Heart left ventricle (tissue), 16 donors: ENCODE results near the gene TENM3. TPM values are rescaled to one million over a fixed set of nuclear protein-coding genes. Genes with fewer than 3 reads are reported as not detected.

ENCODE experiments used
- ATAC-seq, 4 donors: fragments of 200-7000 bp; cut with Tn5 transposase; one replicate each; pipeline ENCODE4 v1.9.1; 2020 to 2022; ENCODE audit warnings: moderate library complexity in 4 of 4, mild to moderate bottlenecking in 3 of 4, moderate number of reproducible peaks in 1 of 4
- DNase-seq, 5 donors: peaks; one replicate each; pipeline ENCODE4 v3.0.0-alpha.2; 2020
- H3K27ac ChIP-seq, 12 donors: fragments of 200-600 bp; sonication (generic) in 4 of 12; one replicate each; pipeline versions ENCODE4 v1.5.0 to v1.8.0; 2016 to 2022; ENCODE audit warnings: mild to moderate bottlenecking in 2 of 12
- H3K27me3 ChIP-seq, 9 donors: fragments of 200-600 bp; sonication (generic) in 2 of 9; one replicate each; pipeline versions ENCODE4 v1.5.1 to v1.8.0; 2016 to 2022; ENCODE audit warnings: mild to moderate bottlenecking in 3 of 9
- H3K36me3 ChIP-seq, 9 donors: fragments of 200-600 bp; sonication (generic) in 2 of 9; one replicate each; pipeline versions ENCODE4 v1.5.0 to v1.8.0; 2018 to 2022; ENCODE audit warnings: mild to moderate bottlenecking in 2 of 9
- H3K4me1 ChIP-seq, 12 donors: fragments of 200-600 bp; sonication (generic) in 4 of 12; one replicate each; pipeline versions ENCODE4 v1.5.0 to v1.8.0; 2016 to 2022; ENCODE audit warnings: mild to moderate bottlenecking in 3 of 12
- H3K4me3 ChIP-seq, 12 donors: fragments of 200-600 bp; sonication (generic) in 4 of 12; one replicate each; pipeline versions ENCODE4 v1.5.0 to v1.8.0; 2017 to 2022; ENCODE audit warnings: mild to moderate bottlenecking in 9 of 12, moderate library complexity in 4 of 12
- H3K9me3 ChIP-seq, 12 donors: fragments of 200-600 bp; sonication (generic) in 4 of 12; one replicate each; pipeline versions ENCODE4 v1.5.0 to v1.8.0; 2016 to 2022; ENCODE audit warnings: mild to moderate bottlenecking in 1 of 12
- POLR2A ChIP-seq, 2 donors: fragments of 450-650 bp; IDR thresholded peaks; one replicate each; pipeline ENCODE4 v1.6.1; 2017; ENCODE audit warnings: antibody characterized with exemption in 2 of 2, mild to moderate bottlenecking in 2 of 2, moderate library complexity in 2 of 2
- WGBS, 4 donors: extraction: QIAGEN DNeasy Blood & Tissue Kit in 2 of 4; methylation state at CpG; one replicate each; pipeline versions ENCODE4 v1.1.5 to v1.1.7; 2013 to 2018; 5-methylcytosine and 5-hydroxymethylcytosine counted together
- intact Hi-C, 10 donors: fragments of 100-400 bp; cut with DNase I; formaldehyde crosslinking; loops; one replicate each; pipeline versions ENCODE4 v1.11.1 to v1.14.2; 2022
- polyA plus RNA-seq, 2 donors: library from polyadenylated mRNA; stranded (reverse); fragments of 200-250 nt; gene quantifications; one replicate each; pipeline ENCODE4 v1.2.3, GENCODE V29; 2013
- total RNA-seq, 9 donors: library from RNA; depleted of rRNA in 2 of 9; stranded (reverse); fragments of >200 nt in 2 of 9; fragmentation: NEBNext Ultra II Directional in 3 of 9; extraction: Animal tissue kit (Norgen Biotek cat#: 25700) in 3 of 9; gene quantifications; one replicate each; pipeline versions ENCODE4 v1.1.0 to v1.2.4, GENCODE V29; 2016 to 2023
- TF ChIP-seq, protein P1 (sequence below), 12 donors: fragments of 200-600 bp; sonication (generic) in 4 of 12; IDR thresholded peaks; one replicate each; pipeline versions ENCODE4 v1.5.0 to v1.8.0; 2018 to 2022; ENCODE audit warnings: antibody characterized with exemption in 12 of 12, mild to moderate bottlenecking in 5 of 12
- donor health status: ischemic (EF 13 %, LVEDD 7.1; RV severe dilation, severe dysfunction).
- donor health status: healthy with polysubstance abuse.
- donor health status: DM: no; HTN: yes; CAD: no.
- donor health status: DM: no; HTN: no; CAD: no.
- donor health status: ischemic (EF 25% LVEDD 6.9; RV normal size, moderate dysfunction).
- donor health status: ischemic (EF 25% LVEDD 5.7; RV mildly dilated, moderate dysfunction).
- donor health status: healthy.
- donor health status: DM: yes; HTN: yes; CAD: no.
- donor health status: ischemic (EF 35%, LVEDD 5.7; RV mildly dilated, moderate dysfunction).
- donor health status: nonischemic (EF 11% LVEDD 7.7; RV severe dilation, severe dysfunction).
- donor health status: DM: yes; HTN: yes; CAD: no.
- donor health status: PGD.
- donor health status: ischemic (EF 29% LVEDD 5.4; RV normal size, mild dysfunction).
- donor health status: nonischemic (EF 23%, LVEDD 6.1; RV moderate dilation, normal function).

The TENM3 gene
- total and polyA plus RNA-seq, 11 donors, result 0.19 to 10.3 (median 2.5) TPM

DNA sequence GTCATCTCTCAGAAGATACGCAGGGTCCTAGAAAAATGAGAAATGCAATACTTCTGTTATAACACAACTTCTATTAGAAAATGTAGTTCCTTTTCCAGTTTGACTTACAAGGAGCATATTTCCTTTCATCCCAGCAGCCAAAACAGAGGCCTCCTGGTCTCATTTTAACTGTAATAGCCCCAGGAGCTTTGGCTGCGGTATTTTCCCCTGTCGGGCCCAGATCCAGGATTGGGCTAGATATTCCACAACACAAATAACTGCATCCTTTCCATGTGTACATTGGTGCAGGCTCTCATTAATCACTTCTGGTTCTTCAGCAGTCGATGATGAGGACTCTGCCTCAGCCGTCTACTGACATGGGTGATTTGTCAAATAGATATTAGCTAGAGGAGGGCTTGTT lies 166.1 kb downstream of the TENM3 start:
- Histone ChIP-seq H3K27me3 (no peaks in the 10 kb centered on the region), H3K36me3 (no peaks in the 10 kb centered on the region), H3K4me1 (no peaks in the 10 kb centered on the region), H3K27ac (no peak overlapping the region), H3K9me3 (peaks cover 0 to 19% (median 4%) of the 10 kb centered on the region in 12 donors), H3K4me3 (no peak overlapping the region)
- ATAC-seq (no peak), DNase-seq (no peak)
- TF ChIP-seq POLR2A (IDR thresholded peaks at IDR 0.05), result no peak
- TF ChIP-seq, protein P1, sequence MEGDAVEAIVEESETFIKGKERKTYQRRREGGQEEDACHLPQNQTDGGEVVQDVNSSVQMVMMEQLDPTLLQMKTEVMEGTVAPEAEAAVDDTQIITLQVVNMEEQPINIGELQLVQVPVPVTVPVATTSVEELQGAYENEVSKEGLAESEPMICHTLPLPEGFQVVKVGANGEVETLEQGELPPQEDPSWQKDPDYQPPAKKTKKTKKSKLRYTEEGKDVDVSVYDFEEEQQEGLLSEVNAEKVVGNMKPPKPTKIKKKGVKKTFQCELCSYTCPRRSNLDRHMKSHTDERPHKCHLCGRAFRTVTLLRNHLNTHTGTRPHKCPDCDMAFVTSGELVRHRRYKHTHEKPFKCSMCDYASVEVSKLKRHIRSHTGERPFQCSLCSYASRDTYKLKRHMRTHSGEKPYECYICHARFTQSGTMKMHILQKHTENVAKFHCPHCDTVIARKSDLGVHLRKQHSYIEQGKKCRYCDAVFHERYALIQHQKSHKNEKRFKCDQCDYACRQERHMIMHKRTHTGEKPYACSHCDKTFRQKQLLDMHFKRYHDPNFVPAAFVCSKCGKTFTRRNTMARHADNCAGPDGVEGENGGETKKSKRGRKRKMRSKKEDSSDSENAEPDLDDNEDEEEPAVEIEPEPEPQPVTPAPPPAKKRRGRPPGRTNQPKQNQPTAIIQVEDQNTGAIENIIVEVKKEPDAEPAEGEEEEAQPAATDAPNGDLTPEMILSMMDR (IDR thresholded peaks at IDR 0.05), result no peak
- intact Hi-C loops, result no loop called here
- 72 to 83% (median 75%) methylated on average over 5 of the region's 5 CpGs for WGBS, 4 donors

DNA sequence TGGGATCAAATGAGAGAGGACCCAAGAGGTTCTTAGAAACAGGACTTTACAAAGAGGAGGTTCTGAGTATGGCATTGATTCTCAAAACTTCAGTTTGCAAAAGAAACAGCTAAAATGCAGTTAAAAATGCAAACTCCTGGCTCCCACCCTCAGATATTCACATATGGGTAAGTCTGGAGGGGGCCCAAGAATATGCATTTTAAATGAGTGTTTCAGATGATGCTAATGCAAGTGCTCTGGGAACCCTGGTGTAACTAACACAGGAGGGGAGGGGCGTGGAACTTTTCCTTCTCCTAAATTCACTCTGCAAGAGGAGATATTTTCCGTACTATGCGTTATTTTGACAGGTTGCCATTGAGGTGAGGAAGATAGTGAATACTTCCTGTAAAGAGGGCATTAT lies 168.2 kb downstream of the TENM3 start:
- intact Hi-C loops, result no loop called here
- ATAC-seq, result no peak
- H3K36me3 ChIP-seq, result no peaks in the 10 kb centered on the region
- H3K4me1 ChIP-seq, result no peaks in the 10 kb centered on the region
- no peak for DNase-seq
- H3K27ac ChIP-seq, result no peak overlapping the region
- no peaks in the 10 kb centered on the region for H3K27me3 ChIP-seq
- 86 to 91% (median 87%) methylated on average over 3 of the region's 3 CpGs for WGBS, 4 donors
- H3K4me3 ChIP-seq, result no peak overlapping the region
- peaks cover 0 to 22% (median 4%) of the 10 kb centered on the region in 12 donors for H3K9me3 ChIP-seq
- no peak for TF ChIP-seq POLR2A (IDR thresholded peaks at IDR 0.05)
- TF ChIP-seq, protein P1 (IDR thresholded peaks at IDR 0.05), result no peak

DNA sequence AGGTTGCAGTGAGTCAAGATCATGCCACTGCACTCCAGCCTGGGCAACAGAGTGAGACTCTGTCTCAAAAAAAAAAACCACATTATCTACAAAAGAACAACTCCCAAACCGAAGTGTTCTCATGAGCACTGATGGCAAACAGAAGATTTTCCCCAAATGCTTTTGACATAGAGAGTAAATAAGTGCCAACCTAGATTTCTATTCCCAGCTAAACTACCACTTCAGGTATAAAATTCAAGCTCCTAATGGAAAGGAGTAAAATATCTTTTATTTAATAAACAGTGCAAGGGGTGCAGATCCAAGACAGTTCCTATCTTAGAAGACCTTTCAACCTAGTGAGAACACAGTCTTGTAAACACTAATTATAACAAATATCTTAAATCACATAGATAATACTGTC lies 170.3 kb downstream of the TENM3 start:
- no peak overlapping the region for H3K4me3 ChIP-seq
- TF ChIP-seq, protein P1 (IDR thresholded peaks at IDR 0.05), result no peak
- no peak for DNase-seq
- no peaks in the 10 kb centered on the region for H3K36me3 ChIP-seq
- peaks cover 0 to 22% (median 4%) of the 10 kb centered on the region in 12 donors for H3K9me3 ChIP-seq
- H3K27ac ChIP-seq, result no peak overlapping the region
- H3K27me3 ChIP-seq, result no peaks in the 10 kb centered on the region
- intact Hi-C loops, result no loop called here
- WGBS, 4 donors, result 80 to 88% (median 82%) methylated on average over 1 of the region's 1 CpG
- no peak for ATAC-seq
- H3K4me1 ChIP-seq, result no peaks in the 10 kb centered on the region

DNA sequence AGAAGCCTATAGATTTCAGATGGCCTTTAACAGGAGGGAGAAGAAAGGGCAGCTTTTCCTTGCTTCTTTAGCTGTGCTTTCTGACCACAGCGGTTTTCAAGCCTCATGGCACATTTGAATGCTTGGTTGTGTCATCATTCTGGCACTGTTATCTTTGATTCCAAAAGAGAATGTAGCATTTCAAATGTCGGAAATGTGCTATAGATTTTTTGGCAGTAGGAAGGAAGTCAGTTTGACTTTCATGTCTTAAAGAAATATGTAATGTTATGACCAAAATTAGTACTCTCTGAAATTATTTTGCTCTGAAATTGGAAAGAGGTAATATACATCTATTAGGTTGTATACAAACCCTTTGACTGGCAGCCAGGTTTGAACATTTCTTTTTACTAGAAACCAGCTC lies 171.9 kb downstream of the TENM3 start:
- Histone ChIP-seq H3K4me3 (no peak overlapping the region), H3K27ac (no peak overlapping the region), H3K9me3 (peaks cover 0 to 22% (median 4%) of the 10 kb centered on the region in 12 donors), H3K4me1 (no peaks in the 10 kb centered on the region), H3K27me3 (no peaks in the 10 kb centered on the region), H3K36me3 (no peaks in the 10 kb centered on the region)
- ATAC-seq (no peak), DNase-seq (no peak)
- intact Hi-C loops, result no loop called here
- TF ChIP-seq, protein P1 (IDR thresholded peaks at IDR 0.05), result no peak
- TF ChIP-seq POLR2A (IDR thresholded peaks at IDR 0.05), result no peak
- WGBS, 4 donors, result 45 to 64% (median 53%) methylated on average over 2 of the region's 2 CpGs
